Thoracic aorta (tissue), 2 donors: Measurements from ENCODE around the gene DNAL1. TPM values are rescaled to one million over a fixed set of nuclear protein-coding genes. Genes with fewer than 3 reads are reported as not detected.

Experiments
- ATAC-seq: fragments of 150-250 bp; one replicate; pipeline ENCODE4 v1.8.0; 2017; ENCODE audit warnings: low read depth; ENCODE audit not compliant: insufficient number of reproducible peaks, low FRiP score
- DNase-seq: peaks from one replicate; pipeline ENCODE4 v3.0.0-alpha.2; 2020; ENCODE audit warnings: low spot score
- H3K27ac ChIP-seq, 2 donors: fragments of 200-600 bp; sonication (generic); 1 replicate in 1 of 2; 2 replicates in 1 of 2; pipeline ENCODE4 v1.5.1; 2016; ENCODE audit warnings: mild to moderate bottlenecking in 2 of 2, moderate library complexity in 2 of 2
- H3K27me3 ChIP-seq: fragments of 200-600 bp; sonication (generic); replicated peaks from 2 replicates; pipeline ENCODE4 v1.6.0; 2016; ENCODE audit warnings: mild to moderate bottlenecking; ENCODE audit not compliant: insufficient read depth
- H3K36me3 ChIP-seq: fragments of 200-600 bp; sonication (generic); one replicate; pipeline ENCODE4 v1.5.1; 2016
- H3K4me1 ChIP-seq, 2 donors: fragments of 200-600 bp; sonication (generic); 1 replicate in 1 of 2; 2 replicates in 1 of 2; pipeline versions ENCODE4 v1.5.1 to v1.6.0; 2016; ENCODE audit warnings: low read depth in 2 of 2, mild to moderate bottlenecking in 1 of 2; ENCODE audit not compliant: control insufficient read depth in 1 of 2
- H3K4me3 ChIP-seq: fragments of 200-600 bp; sonication (generic); 2 replicates; pipeline ENCODE4 v1.5.1; 2016; ENCODE audit warnings: mild to moderate bottlenecking
- H3K9me3 ChIP-seq: fragments of 200-600 bp; sonication (generic); 2 replicates; pipeline ENCODE4 v1.5.1; 2016
- total RNA-seq, 2 donors: library from RNA; depleted of rRNA; stranded (reverse); fragments of >200 nt; gene quantifications; one replicate each; pipeline versions ENCODE4 v1.1.0 to v1.2.3, GENCODE V29; 2016
- TF ChIP-seq, protein P1 (sequence below): fragments of 200-600 bp; sonication (generic); IDR thresholded peaks from one replicate; pipeline ENCODE4 v1.5.1; 2019; ENCODE audit warnings: antibody characterized with exemption

The DNAL1 gene
- total RNA-seq, 2 donors from 2014 or later = 13.0 to 20.7 TPM

DNA sequence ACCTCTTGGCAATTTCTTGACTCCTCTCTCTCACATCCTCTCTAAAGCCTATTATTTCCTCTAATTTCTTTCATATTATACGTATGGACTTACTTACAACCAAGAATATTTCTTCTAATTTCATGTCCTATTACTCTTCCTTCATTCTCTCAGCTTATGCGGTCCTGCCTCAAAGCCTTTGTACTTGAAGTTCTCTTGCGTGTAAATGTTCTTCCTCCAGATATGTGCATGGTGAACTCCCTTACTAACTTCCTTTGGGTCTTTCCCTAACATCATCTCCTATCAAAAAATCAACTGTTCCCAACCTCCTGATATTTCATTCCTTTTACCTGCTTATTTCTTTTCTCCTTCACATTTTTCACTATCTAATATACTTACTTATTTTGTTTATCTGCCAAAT, 23.1 kb downstream of the DNAL1 start:
- DNase-seq (no peak), ATAC-seq (no peak)
- no peak overlapping the region for H3K4me3 ChIP-seq
- TF ChIP-seq, protein P1, sequence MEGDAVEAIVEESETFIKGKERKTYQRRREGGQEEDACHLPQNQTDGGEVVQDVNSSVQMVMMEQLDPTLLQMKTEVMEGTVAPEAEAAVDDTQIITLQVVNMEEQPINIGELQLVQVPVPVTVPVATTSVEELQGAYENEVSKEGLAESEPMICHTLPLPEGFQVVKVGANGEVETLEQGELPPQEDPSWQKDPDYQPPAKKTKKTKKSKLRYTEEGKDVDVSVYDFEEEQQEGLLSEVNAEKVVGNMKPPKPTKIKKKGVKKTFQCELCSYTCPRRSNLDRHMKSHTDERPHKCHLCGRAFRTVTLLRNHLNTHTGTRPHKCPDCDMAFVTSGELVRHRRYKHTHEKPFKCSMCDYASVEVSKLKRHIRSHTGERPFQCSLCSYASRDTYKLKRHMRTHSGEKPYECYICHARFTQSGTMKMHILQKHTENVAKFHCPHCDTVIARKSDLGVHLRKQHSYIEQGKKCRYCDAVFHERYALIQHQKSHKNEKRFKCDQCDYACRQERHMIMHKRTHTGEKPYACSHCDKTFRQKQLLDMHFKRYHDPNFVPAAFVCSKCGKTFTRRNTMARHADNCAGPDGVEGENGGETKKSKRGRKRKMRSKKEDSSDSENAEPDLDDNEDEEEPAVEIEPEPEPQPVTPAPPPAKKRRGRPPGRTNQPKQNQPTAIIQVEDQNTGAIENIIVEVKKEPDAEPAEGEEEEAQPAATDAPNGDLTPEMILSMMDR = no peak
- H3K27me3 ChIP-seq = no peaks in the 10 kb centered on the region
- no peaks in the 10 kb centered on the region for H3K4me1 ChIP-seq
- H3K36me3 ChIP-seq = no peaks in the 10 kb centered on the region
- no peaks in the 10 kb centered on the region for H3K9me3 ChIP-seq
- no peak overlapping the region for H3K27ac ChIP-seq

- Histone ChIP-seq H3K36me3 (no peaks in the 10 kb centered on the region), H3K9me3 (no peaks in the 10 kb centered on the region), H3K27me3 (no peaks in the 10 kb centered on the region), H3K4me3 (no peak overlapping the region), H3K4me1 (no peaks in the 10 kb centered on the region), H3K27ac (no peak overlapping the region)
- DNase-seq (no peak), ATAC-seq (no peak)
- TF ChIP-seq, protein P1 = no peak
These were observed 30.2 kb downstream of the DNAL1 start for GRCh38 chr14:73674986-73675385.

- no peaks in the 10 kb centered on the region for H3K4me1 ChIP-seq
- no peak for ATAC-seq
- no peak overlapping the region for H3K4me3 ChIP-seq
These were observed 33.9 kb downstream of the DNAL1 start for GRCh38 chr14:73678698-73679097.

GRCh38 chr14:73680821-73681220, 36.0 kb downstream of the DNAL1 start:
- Histone ChIP-seq H3K4me1 (no peaks in the 10 kb centered on the region), H3K27me3 (no peaks in the 10 kb centered on the region), H3K4me3 (no peak overlapping the region), H3K36me3 (no peaks in the 10 kb centered on the region), H3K27ac (no peak overlapping the region), H3K9me3 (no peaks in the 10 kb centered on the region)
- ATAC-seq (no peak), DNase-seq (no peak)
- TF ChIP-seq, protein P1 = no peak

More at GRCh38 chr14:73678698-73679097, 33.9 kb downstream of the DNAL1 start:
- Histone ChIP-seq H3K27ac (no peak overlapping the region), H3K27me3 (no peaks in the 10 kb centered on the region), H3K9me3 (no peaks in the 10 kb centered on the region), H3K36me3 (no peaks in the 10 kb centered on the region)
- DNase-seq = no peak
- TF ChIP-seq, protein P1 = no peak

DNA sequence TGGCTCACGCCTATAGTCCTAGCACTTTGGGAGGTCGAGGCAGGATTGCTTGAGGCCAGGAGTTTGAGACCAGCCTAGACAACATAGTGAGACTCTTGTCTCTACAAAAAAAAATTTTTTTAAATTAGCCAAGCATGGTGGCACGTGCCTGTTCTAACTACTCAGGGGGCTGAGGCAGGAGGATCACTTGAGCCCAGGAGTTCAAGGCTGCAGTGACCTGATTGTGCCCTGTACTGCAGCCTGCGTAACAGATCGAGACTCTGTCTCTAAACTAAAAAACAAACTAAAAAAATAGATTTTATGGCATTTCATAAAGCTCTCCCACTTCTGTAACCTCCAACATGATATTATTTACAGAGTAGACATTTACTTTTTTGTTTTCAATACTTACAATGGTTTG, 39.8 kb downstream of the DNAL1 start:
- no peak for ATAC-seq
- Histone ChIP-seq H3K9me3 (no peaks in the 10 kb centered on the region), H3K4me1 (no peaks in the 10 kb centered on the region), H3K27me3 (no peaks in the 10 kb centered on the region), H3K27ac (no peak overlapping the region), H3K4me3 (no peak overlapping the region), H3K36me3 (peaks cover 6% of the 10 kb centered on the region)
- TF ChIP-seq, protein P1 = no peak
- no peak for DNase-seq
